GM12801 (cell line): ENCODE measurements around the gene GRB10.

Source experiments
- CTCF ChIP-seq: IDR thresholded peaks from one replicate; pipeline ENCODE4 v1.5.1; 2011; ENCODE audit warnings: control low read depth; ENCODE audit not compliant: insufficient read length; ENCODE audit errors: extremely low read depth

The GRB10 gene

GRCh38 chr7:50588937-50589336 is 193.8 kb downstream of the GRB10 start:
- no peak for TF ChIP-seq CTCF

- no peak for TF ChIP-seq CTCF
These were observed 195.0 kb downstream of the GRB10 start for GRCh38 chr7:50587737-50588136.

- TF ChIP-seq CTCF: no peak
These were observed 197.8 kb downstream of the GRB10 start for GRCh38 chr7:50584793-50585408.

GRCh38 chr7:50584386-50584785 is 198.3 kb downstream of the GRB10 start:
- TF ChIP-seq CTCF: no peak

GRCh38 chr7:50580057-50580456 is 202.6 kb downstream of the GRB10 start:
- TF ChIP-seq CTCF: no peak

- no peak for TF ChIP-seq CTCF
These were observed 205.1 kb downstream of the GRB10 start for GRCh38 chr7:50577569-50577968.

GRCh38 chr7:50567715-50568261 is 214.9 kb downstream of the GRB10 start:
- TF ChIP-seq CTCF: no peak
